HUDEP-2 (cell line): ENCODE data around the gene ABHD11.

Experiments
- DNase-seq, 76 experiments: peaks; one replicate each; lab custom pipeline; 2025; ENCODE audit not compliant: unreplicated experiment in 76 of 76; lab: John Stamatoyannopoulos, UW

ABHD11 gene

DNA sequence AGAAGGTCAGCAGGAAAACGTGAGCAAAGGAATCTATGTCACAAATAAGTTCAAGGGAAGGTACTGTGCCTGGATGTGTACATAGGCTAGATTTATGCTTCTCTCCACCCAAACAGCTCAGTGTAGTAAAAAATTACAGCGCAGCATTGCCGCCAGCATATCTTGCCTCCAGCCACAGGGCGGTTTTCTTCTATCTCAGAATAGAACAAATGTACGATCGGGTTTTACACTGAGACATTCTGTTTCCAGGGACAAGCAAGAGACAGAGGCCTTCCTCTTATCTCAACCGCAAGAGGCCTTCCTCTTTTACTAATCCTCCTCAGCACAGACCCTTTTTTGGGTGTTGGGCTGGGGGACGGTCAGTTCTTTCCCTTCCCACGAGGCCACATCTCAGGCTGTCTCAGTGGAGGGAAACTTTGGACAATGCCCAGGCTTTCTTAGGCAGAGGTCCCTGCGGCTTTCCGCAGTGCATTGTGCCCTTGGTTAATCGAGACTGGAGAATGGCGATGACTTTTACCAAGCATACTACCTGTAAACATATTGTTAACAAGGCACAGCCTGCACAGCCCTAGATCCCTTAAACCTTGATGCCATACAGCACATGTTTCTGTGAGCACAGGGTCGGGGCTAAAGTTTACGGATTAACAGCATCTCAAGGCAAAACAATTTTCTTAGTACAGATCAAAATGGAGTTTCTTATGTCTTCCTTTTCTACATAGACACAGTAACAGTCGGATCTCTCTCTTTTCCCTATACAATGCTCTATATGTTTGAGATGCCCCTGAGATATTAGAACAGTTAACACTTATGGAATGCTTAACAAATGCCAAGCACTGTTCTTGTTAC is 11.6 kb upstream of the ABHD11 start:
- DNase-seq, result peak in 54 of 76 experiments; percentile 2 to 74 (median 30)

DNA sequence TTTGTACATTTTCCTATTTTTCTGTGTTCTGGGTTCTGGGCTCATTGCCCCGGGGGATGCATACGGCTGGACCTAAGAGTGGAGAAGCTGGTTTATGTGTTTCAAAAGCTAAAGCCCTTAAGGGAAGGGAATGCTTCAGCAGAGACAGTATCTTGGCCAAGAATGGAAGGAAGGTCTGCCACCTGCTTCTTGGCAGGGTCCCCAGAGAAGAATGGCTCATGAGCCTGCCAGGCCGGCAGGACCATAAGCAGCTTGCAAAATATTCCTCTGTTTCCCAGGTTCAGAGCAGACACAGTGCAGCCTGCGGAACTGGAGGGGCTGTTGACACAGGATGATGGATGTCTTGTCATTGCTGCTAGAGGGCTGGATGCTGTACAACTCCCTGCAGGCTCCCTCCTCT is 7.8 kb upstream of the ABHD11 start:
- no peak for DNase-seq

DNA sequence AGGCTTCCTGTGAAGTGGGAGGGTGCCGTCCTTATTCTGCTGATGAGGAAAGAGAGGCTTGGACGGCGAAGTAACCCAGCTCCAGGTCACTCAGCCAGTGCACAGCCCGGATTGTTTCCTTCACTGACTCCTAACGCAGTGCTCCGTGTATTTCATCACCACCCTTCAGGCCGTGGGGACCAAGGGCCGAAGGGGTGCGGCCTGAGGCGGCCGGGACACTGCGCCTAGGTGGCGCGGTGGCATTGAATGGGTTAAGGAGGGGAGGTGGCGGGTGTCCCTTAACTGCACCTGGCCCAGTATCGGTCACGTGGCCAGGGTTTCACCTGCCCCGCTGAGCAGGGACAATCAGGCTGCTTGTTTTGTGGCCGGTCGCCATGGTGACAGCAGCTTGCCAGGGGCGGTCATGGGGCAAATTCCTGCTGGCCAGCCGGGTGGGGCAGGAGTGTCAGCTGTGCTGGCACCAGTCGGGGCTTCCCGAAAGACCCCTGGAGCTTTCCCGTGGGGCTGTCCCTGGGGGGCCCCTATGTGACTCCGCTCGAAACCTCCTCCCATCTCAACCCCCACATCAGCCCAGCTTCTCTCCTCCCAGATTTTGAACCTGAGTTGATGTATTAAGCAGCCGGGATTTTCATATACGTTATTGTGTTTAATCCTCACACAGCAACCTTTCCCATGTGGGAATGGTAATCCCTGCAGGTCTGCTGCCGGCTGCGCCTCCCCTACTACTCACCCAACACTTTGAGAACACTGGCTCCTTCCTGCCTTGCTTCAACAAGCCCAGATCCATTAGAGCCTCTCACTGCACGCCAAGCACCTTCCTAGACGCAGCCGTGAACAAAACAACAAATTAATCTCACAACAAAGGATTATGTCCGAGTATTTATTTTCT is 4.4 kb upstream of the ABHD11 start:
- DNase-seq, result no peak

DNA sequence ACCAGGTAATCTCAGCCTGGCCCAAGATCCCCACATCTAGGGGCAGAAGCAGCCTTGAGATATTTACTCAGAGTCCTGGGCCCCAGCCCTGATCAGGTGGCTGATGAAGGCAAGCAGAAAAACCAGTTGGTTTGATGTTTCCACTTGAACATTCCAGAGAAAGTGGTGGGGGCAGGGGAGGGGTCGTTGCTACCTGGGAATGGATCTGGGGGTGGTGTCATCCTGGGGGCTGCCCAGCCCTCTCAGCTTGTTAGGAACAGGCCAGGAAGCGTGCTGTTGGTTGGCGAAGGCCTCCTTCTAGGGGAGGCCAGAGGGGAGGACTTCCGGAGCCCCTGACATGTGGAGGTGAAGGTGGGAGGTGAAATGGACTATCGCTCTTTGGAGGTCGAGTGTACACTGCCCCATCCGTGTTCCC is 3.7 kb upstream of the ABHD11 start:
- no peak for DNase-seq

DNA sequence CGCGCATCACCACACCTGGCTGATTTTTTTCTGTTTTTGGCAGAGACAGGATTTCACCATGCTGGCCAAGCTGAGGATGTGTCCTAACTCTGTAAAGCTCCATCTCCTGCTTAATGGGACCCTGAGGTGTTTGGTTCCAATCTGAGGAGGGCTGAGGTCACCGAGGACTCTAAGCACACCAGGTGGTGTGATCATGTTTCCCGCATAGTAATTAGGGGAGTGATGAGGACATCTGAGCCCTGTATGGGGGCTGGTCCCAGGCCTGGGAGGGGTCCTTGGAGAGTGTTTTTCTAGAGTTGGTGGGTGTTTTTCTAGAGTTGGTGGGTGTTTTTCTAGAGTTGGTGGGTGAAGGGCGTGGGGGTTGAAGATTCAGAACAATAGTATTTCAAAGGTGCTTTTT is 3.0 kb upstream of the ABHD11 start:
- no peak for DNase-seq

DNA sequence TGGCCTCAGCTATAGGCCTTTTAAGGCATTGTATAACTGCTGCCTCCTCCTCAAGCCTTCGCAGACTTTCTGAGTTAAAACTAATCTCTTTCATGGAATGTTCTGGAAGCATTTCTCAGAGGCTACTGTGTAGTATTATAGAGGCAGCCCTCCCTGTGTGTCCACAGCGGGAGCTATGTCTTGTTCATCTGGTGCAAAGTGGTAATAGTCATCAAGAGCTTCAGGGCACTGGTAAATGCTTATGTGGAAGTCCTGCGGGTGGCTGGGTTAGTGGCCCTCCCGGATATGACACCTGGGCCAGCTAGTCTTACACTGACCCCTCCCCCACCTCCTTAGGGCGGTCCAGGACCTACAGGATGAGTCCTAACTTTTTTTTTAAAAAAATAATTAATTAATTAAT is 2.2 kb upstream of the ABHD11 start:
- no peak for DNase-seq

DNA sequence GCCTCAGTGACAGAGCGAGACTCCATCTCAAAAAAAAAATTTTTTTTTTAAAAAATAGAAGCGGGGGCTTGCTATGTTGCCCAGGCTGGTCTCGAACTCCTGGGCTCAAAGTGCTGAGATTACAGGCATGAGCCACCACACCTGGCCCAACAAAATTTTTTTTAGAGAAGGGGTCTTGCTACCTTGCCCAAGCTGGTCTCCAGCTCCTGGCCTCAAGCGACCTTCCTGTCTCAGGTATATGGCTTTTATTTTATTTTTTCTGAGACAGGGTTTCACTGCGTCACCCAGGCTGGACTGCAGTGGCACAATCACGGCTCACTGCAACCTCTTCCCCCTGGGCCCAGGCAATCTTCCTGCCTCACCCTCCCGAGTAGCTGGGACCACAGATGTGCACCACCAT is 1.6 kb upstream of the ABHD11 start:
- no peak for DNase-seq

DNA sequence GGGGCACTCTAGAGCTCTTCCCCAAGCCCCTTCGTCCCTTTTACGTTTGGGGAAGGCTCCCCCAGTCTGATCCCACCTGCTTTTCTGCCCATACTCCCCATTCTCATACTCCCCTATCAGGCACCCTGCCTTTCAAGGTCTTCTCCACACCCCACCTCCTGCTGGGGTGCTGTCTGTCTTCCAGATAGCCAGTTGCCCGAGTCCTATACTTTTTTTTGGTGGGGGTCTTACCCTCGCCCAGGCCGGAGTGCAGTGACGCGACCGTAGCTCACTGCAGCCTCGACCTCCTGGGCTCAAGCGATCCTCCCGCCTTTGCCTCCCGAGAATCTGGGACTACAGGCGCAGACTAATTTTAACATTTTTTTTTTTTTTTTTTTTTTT is 775 bp upstream of the ABHD11 start:
- no peak for DNase-seq

DNA sequence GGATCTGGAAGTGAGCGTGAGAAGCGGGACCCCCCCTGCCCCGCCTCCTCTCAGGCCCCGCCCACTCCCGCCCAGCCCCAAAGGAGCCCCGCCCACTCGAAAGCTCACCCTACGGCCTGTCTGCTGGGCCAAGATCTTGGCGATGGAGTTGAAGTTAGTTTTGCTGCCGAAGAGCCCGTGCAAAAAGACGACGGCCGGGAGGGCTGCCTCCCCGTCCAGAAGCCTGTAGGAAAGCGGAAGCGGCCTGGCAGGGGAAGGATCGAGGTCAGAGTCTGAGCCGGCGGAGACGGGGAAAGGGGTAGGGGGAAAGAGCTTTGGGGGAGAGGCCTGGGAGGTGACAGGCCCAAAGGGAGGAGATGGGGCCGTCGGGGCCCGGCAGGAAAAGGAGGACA is 386 bp downstream of the ABHD11 start:
- peak in 56 of 76 experiments; percentile 4 to 76 (median 50) for DNase-seq

DNA sequence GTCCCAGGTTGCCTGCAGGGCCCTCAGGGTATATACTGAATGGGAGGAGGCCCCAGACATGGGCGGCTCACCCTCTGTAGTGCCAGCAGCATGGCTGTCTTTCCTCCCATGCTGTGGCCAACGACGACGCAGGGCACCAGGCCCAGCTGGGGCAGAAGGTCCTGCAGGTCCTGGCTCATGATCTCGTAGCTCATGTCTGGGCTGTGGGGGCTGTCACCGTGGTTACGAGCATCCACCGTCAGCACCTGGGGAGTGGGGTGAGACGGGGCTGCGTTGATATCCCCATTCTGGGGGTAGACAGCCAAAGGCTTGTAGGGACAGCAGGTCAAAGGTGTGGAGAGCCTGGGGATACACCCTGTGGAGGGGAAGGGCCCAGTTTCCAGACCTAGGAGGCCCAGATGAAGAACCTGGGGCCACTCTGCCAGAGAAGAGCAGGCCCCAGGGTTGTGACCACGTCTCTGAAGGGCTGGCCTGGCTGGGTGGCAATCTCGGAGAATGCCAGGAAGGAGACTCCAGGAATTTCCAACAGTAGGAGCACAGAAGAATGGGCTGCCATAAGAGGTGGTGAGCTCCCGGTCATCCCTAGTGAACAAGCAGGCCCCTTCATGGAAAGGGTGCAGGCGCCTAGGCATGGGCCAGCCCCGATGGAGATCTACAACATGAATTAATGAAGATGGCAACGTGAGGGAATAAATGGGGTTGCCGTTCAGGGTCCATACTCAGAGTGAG is 947 bp downstream of the ABHD11 start:
- DNase-seq, result peak in 1 of 76 experiments; percentile 73

DNA sequence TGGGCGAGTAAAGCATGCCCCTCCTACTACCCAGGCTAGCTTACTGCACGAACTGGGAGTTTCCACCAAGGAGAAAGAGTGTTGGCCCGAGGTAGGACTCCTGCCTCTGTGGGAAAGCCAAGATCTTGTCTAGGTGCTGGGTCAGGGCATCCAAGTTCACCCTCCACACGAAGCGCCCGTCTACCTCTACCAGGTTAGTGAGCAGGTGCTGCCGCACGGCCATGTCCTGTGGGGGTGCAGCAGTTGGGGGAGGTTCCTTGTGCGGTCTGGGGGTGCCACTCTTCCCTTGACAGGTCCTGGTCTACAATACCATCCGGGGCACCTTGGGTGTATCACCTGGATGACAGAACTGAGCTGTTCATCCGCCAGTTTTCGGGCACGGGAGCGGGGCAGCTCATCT is 1.7 kb downstream of the ABHD11 start:
- no peak for DNase-seq

DNA sequence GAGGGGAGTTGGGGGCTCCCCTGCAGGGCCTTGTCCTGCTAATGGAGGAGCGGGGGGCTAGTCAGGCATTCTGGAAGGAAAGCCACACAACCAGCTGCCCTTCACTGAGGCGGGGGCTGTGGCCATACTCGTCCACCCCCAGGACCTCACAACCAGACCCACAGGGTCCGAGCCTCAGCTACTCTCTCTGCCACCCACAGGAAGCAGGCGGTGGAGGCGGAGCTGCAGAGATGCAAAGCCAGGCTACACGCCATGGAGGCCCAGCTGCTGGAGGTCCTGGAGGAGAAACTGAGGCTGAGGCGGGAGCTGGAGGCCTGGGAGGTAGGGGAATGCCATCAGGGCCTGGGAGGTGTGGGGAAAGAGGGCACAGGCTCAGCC is 3.1 kb downstream of the ABHD11 start:
- no peak for DNase-seq

DNA sequence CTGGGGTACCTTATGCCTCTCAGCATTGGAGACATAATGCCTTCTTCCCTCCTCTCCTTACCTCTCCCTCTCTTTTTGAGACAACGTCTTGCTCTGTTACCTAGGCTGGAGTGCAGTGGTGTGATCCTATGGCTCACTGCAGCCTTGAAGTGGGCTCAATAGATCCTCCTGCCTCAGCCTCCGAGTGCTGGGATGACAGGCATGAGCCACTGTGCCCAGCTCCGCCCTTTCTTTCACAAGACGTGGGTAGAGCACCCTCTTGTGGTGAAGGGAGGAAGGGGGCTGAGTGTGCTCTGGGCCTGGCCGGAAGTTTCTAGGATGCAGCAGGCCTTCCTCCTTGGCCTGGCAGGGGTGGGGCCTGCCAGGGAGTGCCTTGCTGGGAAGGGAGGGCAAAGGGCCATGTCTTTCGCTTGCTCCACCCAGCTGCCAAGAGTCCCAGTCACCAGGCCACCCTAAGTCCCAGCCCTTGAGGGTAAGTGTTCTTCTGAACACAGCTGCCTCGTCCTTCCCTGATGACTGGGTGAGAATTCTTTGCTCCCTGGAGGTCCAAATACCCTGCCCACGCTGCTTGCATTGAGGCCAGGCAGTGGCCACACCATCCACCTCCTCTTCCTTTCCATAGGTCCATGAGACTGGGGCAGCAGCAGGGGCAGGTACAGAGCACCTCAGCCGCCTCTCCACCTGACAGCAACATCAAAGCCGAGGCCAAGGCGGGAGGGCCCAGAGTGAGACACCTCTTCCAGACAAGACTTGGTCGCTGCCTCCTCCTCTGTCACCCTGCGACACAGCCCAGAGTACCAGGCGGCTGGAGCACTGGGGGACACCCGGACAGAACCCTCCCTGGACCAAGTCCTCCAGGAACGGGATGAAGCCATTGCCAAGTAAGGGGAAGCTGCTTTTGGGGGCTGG is 3.7 kb downstream of the ABHD11 start:
- peak in 75 of 76 experiments; percentile 36 to 93 (median 81) for DNase-seq

DNA sequence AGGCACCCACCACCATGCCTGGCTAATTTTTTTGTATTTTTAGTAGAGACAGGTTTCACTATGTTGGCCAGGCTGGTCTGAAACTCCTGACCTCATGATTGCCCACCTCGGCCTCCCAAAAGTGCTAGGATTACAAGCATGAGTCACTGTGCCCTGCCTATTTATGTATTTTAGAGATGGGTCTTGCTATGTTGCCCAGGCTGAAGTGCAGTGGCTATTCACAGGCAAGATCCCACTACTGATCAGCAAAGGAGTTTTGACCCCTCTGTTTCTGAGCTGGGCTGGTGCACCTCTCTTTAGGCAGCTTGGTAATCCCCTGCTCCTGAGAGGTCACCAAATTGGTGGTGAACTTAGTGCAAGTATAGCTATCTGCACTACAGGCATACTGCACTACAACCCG is 6.2 kb downstream of the ABHD11 start:
- DNase-seq, result no peak

DNA sequence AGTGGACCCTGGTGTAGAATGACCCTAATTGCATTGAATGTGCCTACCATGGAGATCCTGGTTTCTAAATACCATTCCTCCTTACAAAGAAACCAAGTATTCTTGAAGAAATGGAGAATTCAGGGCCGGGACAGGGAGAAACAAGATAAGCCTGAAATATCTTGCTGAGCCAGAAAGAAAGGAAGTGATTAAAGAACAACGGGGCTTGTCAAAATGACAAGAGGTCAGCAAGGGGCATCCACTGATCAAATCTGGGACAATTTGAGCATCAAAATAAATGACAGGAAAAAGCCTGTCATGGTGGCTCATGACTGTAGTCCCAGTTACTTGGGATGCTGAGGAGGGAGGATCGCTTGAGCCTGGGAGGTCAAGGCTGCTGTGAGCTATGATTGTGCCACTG is 8.1 kb downstream of the ABHD11 start:
- DNase-seq, result no peak

DNA sequence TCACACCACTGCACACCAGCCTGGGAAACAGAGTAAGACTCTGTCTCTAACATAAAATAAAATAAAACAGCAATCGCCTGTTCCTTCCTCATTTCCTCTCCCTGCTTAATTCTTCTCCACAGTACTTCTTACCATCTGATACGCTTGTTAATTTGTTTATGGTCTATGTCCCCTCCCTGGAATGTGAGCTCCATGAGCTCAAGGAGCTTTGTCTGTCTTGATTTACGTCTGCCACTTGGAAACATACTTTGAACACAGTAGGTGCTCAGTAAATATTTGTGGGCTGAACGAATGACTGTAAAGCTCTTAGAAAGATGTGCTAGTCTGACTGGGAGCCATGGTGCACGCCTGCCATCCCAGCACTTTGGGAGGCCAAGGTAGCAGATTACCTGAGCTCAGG is 10.1 kb downstream of the ABHD11 start:
- no peak for DNase-seq

DNA sequence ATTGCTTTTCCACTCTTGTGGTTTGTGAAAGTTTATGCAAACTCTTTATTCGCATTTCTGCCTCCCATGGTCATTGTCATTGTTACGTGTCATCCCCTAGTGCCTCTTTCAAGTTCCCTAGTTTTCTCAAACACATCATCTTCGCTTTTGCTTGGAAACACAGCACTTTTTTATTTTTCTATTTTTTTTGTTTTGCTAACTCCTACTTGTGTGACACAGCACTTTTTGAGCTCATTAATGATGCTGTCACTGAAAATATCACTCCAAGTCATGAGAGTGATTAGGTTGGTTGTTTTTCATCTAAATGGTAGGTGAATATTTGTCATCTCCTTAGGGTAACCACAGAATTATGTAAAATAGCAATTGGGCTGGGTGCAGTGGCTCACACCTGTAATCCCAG is 10.7 kb downstream of the ABHD11 start:
- no peak for DNase-seq

DNA sequence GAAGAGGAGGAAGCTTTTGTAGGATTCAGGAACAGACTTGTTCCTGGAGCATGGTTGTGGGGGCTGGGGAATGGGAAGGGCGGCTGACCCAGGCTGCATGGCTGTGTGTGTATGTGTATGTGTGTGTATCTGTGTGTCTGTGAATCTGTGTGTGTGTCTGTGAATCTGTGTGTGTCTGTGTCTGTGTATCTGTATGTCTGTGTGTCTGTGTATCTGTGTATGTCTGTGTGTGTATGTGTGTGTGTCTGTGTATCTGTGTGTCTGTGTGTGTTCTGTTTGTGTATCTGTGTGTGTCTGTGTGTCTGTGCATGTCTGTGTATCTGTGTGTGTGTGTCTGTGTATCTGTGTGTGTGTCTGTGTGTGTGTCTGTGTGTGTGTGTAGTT is 12.5 kb downstream of the ABHD11 start:
- no peak for DNase-seq

DNA sequence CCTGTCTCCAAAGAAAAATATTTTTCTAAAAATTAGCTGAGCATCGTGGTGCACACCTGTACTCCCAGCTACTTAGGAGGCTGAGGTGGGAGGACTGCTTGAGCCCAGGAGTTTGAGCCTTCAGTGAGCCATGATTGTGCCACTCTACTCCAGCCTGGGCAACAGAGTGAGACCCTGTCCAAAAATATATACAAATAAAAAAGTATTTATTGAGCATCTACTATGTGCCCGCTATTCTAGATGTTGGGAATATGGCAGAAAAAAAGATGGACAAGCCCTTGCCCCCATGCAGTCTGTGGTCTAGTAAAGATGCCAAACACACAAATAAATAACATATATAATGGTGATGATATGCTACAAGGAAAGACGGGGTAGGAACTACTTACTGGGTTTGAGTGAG is 14.8 kb downstream of the ABHD11 start:
- no peak for DNase-seq

DNA sequence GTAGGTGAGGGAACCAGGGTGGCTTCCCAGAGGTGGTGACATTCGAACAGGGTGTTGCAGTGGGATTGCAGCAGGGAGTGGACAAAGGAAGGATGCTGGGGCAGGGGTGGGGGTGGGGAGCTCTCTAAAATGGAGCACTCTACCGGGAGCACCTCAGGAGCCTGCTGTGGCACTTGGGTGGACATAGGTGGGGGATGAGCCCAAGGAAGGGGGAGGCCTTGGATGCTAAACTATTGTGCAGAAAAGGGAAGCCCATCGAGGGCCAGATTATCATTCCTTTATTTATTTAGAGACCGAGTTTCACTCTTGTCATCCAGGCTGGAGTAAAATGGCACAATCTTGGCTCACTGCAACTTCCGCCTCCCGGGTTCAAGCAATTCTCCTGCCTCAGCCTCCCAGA is 15.8 kb downstream of the ABHD11 start:
- DNase-seq, result no peak
